PC-9 (cell line): Measurements from ENCODE around the gene CHAF1B.

Experiments used
- CTCF ChIP-seq: fragments of 200-600 bp; sonication (generic); conservative IDR thresholded peaks from 2 replicates; pipeline ENCODE4 v1.6.1; 2017; ENCODE audit warnings: mixed run types, antibody characterized with exemption, mild to moderate bottlenecking, moderate library complexity
- EZH2 ChIP-seq: fragments of 200-600 bp; sonication (generic); IDR thresholded peaks from 2 replicates; pipeline ENCODE4 v1.8.0; 2017; ENCODE audit warnings: antibody characterized with exemption, low read depth

GRCh38 chr21:36337099-36337509 lies 48.1 kb upstream of the CHAF1B start:
- no peak for TF ChIP-seq CTCF
- no peak for TF ChIP-seq EZH2
